ENCODE measurements around the gene TYW1B.
A peak's percentile ranks its signal among the peaks of the same experiment; 100 is the strongest.
"Not testable (repeated sequence)": the region's sequence is repeated elsewhere in the genome, so short reads cannot be mapped to it uniquely, and the experiment has no call there.

Gene TYW1B

DNA sequence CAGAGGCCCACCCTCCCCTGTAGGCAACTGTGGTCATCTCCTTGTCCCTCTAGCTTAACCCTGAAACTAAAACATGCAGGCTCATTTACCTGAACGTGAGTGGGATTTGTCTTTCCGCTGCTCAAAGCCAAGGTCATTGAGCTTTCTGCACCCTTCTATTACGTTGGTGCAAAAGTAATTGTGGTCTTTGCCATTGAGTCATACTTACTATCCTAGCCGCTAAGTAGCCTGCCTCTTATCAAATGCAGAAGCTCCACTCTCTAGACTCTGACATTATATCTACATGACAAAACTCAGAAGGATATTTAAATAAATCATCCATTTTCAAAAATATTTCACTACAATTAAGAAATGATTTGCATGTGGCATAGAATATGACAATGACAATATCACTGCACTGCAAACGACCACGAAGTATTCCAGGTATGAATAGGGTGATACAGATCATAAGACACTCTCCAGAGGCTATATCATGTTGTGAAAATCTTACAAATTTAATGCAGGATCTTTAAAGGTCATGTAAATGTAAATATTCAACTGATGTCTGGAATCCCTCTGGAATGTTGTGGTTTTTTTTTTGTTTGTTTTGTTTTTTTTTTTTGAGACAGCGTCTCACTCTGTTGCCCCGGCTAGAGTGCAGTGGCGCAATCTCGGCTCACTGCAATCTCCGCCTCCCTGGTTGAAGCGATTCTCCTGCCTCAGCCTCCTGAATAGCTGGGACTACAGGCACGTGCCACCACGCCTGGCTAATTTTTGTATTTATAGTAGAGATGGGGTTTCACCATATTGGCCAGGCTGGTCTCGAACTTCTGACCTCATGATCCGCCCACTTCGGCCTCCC is 223.0 kb downstream of the TYW1B start:
- in situ Hi-C loops (cut with MboI; ENCODE audit: low pct_unique_long_range_greater_than_20kb, low sequenced_read_pairs); DNase-seq: not testable (repeated sequence)

DNA sequence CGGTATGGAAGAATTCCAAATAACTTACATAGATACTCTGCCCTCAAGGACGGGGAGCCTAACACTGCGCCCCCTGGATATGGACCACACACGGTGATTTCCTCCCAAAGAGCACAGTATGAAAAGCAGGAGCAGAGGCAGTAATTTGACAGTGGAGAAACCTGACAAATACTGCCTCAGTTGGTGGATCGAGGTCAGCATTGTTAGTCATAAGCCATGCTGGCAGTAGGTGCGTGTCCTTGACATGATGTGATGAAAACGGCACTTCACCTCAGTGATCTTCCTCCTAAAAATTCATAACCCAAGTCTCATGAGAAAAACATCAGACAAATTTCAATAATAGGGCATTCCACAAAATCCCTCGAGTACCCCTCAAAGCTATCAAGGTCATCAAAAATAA is 224.5 kb downstream of the TYW1B start:
- in situ Hi-C loops (cut with MboI; ENCODE audit: low pct_unique_long_range_greater_than_20kb, low sequenced_read_pairs), result not testable (repeated sequence)

DNA sequence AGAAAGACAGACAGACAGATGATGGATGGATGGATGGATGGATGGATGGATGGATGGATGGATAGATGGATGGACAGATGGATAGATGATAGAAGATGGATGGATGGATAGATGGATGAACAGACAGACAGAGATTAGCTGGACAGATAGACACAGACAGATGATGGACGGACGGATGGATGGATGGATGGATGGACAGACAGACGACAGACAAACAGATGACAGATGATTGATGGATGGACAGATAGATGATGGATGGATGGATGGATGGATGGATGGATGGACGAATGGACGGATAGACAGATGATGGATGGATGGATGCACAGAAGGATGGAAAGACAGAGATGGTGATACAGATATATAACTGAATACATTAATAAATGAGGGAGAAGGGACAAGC is 224.9 kb downstream of the TYW1B start:
- in situ Hi-C loops (cut with MboI; ENCODE audit: low pct_unique_long_range_greater_than_20kb, low sequenced_read_pairs), result no loop called here
- no peak for DNase-seq

More for the DNA sequence above, 224.5 kb downstream of the TYW1B start:
- DNase-seq, result not testable (repeated sequence)

DNA sequence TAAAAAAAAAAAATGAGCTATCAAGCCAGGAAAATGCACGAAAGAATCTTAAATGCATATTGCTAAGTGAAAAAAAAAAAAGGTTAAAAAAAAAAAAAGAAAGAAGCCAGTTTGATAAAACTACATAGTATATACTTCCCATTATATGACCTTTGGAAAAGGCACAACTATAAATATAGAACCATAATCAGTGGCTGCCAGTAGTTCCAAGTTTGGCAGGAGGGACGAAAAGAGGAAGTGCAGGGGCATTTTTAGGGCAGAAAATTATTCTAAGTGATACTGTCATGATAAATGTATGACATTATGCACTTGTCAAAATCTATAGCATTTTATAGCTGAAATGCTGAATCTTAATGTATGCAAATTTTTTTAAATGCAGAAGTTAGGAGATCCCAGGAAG is 226.3 kb downstream of the TYW1B start:
- in situ Hi-C loops (cut with MboI; ENCODE audit: low pct_unique_long_range_greater_than_20kb, low sequenced_read_pairs), result not testable (repeated sequence)
- peak; percentile 28 for DNase-seq

DNA sequence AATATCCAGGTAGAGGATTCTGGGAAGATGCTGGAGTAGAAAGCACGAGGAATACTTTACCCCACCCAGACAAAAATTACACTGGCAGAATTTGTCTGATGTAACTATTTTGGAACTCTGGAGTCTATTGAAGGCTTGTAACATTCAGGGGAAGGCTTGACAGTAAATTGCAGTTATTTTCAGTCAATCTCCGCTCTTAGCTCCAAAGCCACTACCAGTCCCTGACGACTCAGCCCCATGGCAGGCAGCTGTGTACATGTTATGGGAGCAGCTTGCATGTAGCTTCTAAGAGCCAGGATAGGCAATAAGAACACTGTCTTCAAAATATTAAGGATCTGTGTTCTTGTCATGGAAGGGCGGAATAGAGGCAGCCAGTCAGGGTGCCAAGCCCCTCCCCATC is 238.0 kb downstream of the TYW1B start:
- DNase-seq; in situ Hi-C loops (cut with MboI; ENCODE audit: low pct_unique_long_range_greater_than_20kb, low sequenced_read_pairs): not testable (repeated sequence)

DNA sequence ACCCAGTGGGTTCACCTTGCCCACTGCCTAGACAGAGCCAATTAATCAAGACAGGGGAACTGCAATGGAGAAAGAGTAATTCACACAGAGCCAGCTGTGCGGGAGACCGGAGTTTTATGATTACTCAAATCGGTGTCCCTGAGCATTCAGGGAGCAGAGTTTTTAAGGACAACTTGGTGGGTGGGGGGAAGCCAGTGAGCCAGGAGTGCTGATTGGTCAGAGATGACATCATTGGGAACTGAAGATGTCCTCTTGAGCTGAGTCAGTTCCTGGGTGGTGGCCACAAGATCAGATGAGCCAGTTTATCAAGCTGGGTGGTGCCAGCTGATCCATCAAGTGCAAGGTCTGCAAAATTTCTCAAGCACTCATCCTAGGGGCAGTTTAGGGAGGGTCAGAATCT is 240.7 kb downstream of the TYW1B start:
- DNase-seq; in situ Hi-C loops (cut with MboI; ENCODE audit: low pct_unique_long_range_greater_than_20kb, low sequenced_read_pairs): not testable (repeated sequence)

DNA sequence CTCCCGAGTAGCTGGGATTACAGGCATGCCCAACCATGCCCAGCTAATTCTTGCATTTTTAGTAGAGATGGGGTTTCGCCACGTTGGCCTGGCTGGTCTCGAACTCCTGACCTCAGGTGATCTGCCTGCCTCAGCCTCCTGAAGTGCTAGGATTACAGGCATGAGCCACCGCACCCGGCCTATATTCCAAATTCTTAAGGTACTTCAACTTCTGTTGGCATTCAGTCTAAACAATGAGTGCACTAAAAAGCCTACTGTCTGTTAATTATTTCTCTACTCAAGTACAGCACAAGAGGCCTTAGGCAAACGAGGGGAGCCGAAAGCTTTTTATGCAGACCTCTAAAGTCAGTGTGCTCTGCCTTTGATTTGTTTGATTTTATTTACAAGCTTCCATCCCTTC is 243.4 kb downstream of the TYW1B start:
- DNase-seq; in situ Hi-C loops (cut with MboI; ENCODE audit: low pct_unique_long_range_greater_than_20kb, low sequenced_read_pairs): not testable (repeated sequence)

DNA sequence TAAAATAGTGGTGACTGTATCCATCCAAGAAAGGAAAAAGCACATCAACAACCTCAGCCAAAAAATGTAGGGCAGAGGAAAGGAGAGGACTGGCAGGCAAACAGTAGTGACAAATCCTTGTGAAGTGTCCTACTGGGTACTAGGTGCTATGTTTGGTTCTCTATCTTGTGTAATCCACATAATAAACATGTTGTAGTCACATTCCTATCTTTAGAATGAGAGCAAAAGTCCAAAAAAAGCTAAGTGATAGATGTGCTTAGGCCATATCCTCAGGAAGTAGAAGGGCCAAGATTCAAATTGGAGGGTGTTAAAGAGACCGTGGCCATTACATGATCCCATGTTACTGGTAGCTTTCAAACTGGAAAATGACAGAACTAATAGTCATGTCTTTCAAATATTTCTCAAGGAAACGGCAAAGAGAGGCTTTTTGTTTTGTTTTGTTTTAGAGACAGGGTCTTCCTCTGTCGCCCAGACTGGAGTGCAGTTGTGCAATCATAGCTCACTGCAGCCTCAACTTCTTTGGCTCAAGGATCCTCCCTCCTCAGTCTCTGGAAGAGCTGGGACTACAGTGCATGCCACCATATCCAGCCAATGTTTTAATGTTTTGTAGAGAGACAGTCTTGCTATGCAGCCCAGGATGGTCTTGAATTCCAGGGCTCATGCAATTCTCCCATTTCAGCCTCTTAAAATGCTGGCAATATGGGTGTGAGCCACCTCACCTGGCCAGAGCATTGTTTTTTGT is 244.2 kb downstream of the TYW1B start:
- in situ Hi-C loops (cut with MboI; ENCODE audit: low pct_unique_long_range_greater_than_20kb, low sequenced_read_pairs); DNase-seq: not testable (repeated sequence)

DNA sequence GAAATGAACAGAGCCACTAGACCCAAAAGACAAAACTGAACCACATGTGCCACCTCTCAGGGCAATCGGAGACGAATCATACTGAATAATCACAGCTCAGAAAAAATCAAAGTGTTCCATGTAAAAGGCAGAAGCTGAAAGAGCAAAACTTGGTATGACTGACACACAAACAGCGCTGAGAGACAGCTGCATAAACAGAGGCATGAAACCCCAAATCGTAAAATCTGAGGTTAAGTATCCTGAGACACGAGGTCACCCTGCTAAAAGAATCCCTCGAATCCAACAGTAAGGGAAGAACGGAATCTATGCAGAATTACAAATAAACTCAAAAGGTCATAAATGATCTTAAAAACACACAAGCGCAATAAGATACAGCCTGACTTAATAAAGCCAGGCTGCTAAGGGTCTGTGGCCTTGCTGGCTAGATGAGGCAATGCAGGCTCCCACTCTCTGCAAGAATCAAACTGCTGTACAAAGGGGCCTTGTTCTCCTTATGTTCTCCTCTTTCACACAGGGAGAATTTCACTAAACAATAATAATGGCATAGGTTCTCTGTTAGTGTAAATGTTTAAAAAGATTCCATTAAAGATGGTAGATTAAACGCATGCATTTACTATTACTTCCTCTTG is 247.7 kb downstream of the TYW1B start:
- in situ Hi-C loops (cut with MboI; ENCODE audit: low pct_unique_long_range_greater_than_20kb, low sequenced_read_pairs); DNase-seq: not testable (repeated sequence)

DNA sequence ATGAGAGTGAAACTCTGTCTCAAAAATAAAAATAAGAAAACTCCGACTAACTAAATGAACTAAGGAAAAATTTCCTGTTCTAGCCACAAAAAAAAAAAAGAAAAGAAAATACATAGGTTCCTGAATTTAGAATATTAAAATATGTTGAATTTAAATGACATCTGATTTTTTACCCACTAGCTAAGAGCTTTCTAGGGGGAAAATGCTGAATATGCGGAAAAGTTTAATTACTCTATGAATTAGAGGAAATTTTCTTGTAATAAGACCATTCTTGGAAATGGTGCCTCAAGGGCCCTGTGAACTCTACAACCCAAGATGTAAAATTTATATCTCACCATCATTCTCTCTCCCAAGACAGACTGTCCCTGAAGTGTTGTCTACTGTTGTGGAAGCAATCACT is 250.9 kb downstream of the TYW1B start:
- in situ Hi-C loops (cut with MboI; ENCODE audit: low pct_unique_long_range_greater_than_20kb, low sequenced_read_pairs), result no loop called here
- no peak for DNase-seq

DNA sequence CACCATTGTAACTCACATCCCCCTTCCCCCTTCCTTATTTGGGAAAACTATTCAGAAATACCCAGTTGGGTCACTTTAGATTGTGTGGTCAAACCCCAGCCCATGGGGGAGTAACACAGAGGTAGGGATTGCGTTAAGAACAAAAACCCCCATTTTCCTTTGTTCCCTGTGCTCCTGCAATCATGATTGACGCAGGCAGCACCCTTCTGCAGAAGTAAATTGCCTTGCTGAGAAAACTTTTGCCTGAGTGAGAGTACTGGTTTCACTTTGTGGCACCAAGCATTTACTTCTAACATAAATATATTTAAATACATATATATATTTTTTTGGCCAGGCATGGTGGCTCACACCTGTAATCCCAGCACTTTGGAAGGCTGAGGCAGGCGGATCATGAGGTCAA is 266.0 kb downstream of the TYW1B start:
- in situ Hi-C loops (cut with MboI; ENCODE audit: low pct_unique_long_range_greater_than_20kb, low sequenced_read_pairs); DNase-seq: not testable (repeated sequence)

DNA sequence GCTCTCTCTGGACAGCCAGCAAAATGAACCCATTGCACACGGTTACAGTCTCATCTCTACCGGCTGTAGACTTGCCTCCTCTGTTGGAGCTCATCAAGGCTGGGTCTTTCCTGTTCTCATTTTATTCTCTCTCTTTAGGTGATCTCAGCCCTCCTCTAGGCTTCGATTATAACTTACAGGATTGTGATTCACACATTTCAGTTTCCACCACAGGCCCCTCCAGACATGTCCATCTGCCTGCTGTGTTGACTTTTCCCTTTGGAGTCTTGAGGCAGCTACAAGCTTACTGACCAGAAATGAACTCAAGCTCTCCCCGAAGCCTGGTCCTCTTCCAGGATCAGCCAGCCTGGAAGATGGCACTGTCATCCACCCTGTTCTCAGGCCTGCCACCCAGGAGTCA is 268.5 kb downstream of the TYW1B start:
- DNase-seq; in situ Hi-C loops (cut with MboI; ENCODE audit: low pct_unique_long_range_greater_than_20kb, low sequenced_read_pairs): not testable (repeated sequence)

DNA sequence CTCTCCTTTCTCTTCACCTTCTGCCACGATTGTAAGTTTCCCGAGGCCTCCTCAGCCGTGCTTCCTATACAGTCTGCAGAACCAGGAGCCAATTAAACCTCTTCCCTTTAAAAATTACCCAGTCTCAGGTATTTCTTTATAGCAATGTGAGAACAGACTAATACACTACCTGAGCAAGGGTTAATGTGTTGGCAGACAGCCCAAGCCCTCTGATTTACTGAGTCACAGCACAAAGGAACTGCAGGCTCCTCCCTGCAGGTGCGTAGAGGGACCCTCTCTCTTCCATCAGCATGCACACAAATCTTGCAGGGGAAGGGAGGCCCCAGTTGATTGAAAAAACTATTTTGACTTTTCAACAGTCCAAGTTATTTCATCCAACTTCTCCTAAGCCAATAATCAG is 271.3 kb downstream of the TYW1B start:
- DNase-seq; in situ Hi-C loops (cut with MboI; ENCODE audit: low pct_unique_long_range_greater_than_20kb, low sequenced_read_pairs): not testable (repeated sequence)

DNA sequence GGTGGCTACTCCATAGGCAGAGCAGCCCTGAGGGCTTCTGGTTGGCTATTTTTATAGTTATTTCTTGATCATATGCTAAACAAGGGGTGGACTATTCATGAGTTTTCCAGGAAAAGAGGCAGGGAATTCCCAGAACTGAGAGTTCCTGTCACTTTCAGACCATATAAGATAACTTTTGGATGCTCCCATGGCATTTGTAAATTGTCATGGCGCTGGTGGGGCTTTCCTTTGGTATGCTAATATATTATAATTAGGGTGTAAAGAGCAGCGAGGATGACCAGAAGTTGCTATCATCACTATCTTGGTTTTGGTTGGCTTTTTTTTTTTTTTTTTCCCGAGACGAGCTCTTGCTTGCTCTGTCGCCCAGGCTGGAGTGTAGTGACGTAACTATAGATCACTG is 272.8 kb downstream of the TYW1B start:
- DNase-seq; in situ Hi-C loops (cut with MboI; ENCODE audit: low pct_unique_long_range_greater_than_20kb, low sequenced_read_pairs): not testable (repeated sequence)

DNA sequence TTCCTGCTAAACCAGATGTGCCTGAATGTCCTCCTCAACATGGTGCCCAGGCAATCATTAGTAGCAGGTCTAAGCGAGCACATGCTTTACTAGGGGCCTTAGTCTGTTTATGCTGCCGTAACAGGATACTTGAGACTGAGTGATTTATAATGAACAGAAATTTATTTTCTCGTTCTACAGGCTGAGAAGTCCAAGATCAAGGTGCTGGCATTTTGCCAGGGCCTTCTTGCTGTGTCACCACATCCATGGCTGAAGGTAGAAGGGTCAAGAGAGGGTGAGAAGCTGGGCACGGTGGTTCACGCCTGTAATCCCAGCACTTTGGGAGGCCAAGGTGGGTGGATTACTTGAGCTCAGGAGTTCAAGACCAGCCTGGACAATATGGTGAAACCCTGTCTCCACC is 273.6 kb downstream of the TYW1B start:
- DNase-seq; in situ Hi-C loops (cut with MboI; ENCODE audit: low pct_unique_long_range_greater_than_20kb, low sequenced_read_pairs): not testable (repeated sequence)

DNA sequence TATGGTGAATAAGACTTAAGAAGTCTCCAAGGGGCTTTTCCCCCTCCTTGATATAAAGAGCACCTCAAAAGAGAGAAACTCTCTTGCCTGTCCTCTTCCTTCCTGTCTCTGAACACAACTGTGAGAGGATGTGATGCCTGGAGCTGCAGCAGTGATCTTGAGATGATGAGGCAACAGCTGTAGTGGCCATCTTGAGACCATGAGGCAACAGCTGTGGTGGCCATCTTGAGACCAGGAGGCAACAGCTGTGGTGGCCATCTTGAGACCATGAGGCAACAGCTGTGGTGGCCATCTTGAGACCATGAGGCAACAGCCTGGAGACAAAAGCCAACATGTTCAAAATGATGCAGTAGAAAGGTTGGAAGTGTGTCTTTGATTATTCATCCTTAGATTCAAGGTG is 277.5 kb downstream of the TYW1B start:
- not testable (repeated sequence) for DNase-seq

DNA sequence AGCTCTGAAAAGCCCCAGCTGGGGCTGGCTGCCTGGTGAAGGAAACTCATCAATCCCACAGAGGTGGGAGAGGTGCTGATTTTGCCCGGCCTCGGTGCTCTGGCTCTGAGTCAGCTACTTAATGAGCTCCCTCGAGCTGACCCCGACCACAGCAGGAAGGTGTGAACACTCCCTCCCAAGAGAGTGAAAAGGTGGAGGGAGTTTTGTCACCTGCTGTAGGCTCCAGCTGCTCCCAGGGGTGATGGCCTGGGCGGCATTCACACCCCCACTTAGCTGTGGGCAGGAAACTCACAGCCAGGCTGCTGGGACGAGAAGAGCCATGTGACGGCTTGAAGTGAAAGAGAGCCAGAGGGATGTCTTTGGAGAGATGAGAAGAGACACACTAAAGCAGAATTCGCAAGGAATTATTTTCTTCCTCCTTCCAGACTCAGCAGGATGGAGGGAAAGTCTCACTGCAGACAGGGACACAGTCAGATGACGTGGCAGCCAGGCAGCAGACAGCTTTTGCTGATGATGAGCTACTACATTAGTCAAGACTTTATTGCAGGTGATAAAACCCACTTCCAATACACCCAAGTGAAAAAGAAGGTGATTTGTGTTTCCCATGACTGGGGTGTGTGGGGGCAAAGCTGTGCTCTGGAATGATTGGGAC is 281.3 kb downstream of the TYW1B start:
- in situ Hi-C loops (cut with MboI; ENCODE audit: low pct_unique_long_range_greater_than_20kb, low sequenced_read_pairs), result not testable (repeated sequence)

More for the DNA sequence above, 277.5 kb downstream of the TYW1B start:
- in situ Hi-C loops (cut with MboI; ENCODE audit: low pct_unique_long_range_greater_than_20kb, low sequenced_read_pairs), result not testable (repeated sequence)

DNA sequence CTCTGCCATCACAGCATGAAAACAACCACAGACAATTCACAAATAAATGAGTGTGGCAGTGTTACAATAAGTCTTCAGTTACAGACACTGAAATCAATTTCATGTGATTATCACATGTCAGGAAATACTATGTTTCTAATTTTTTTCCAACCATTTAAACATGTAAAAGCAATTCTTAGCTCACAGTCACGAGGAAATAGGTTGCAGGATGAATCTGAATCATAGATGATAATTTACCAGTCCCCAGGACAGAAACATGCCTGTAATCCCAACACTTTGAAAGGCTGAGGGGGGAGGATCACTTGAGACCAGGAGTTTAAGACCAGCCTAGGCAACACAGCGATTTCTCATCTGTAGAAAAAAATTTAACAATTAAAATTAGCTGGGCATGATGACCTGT is 283.5 kb downstream of the TYW1B start:
- in situ Hi-C loops (cut with MboI; ENCODE audit: low pct_unique_long_range_greater_than_20kb, low sequenced_read_pairs); DNase-seq: not testable (repeated sequence)

More for the DNA sequence above, 281.3 kb downstream of the TYW1B start:
- not testable (repeated sequence) for DNase-seq

DNA sequence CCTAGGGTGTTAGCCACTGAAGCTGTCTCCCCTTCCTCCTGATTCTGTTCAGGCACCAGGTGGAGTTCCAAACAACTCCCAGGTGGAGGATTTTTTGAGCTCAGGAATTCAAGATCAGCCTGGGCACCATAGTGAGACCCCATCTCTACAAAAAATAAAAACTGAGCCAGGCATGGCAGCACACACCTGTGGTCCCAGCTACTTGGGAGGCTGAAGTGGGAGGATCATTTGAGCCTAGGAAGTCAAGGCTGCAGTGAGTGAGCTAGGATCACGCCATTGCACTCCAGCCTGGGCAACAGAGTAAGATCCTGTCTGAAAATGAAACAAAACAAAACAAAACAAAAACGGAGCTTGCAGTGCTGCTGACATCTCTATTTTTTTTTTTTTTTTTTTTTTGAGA is 287.1 kb downstream of the TYW1B start:
- DNase-seq, result no peak
- in situ Hi-C loops (cut with MboI; ENCODE audit: low pct_unique_long_range_greater_than_20kb, low sequenced_read_pairs), result no loop called here

Data from KBM-7 (cell line).